NCI-H2171 treated with DMSO at 0.1 percent for 48 hours (cell line): ENCODE data around the gene TMPRSS3.

Source experiments
- DNase-seq: peaks from one replicate; lab custom pipeline; 2025; lab: John Stamatoyannopoulos, UW

The TMPRSS3 gene

DNA sequence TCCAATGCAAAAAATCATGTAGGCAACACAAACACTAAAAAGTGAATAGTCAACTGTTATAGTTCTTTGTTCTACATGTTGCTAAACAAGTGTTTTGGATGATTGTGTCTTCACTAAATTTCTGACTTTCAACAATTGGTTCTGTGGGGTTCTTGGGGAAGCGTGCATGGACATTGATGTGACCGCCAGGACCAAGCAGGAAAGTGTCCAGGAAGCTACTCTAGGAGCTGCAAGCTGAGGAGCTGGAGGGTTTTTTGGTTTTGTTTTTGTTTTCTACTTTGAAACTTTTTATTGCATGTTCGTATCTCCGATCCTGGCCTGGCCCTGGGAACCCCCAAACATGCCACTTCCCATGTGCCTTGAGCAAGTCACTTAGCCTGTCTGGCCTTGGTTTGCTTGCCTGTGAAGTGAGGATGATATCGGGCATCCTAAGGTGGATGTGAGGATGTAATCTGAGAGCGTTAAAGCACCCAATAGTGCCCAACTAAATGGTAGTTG lies 8.0 kb downstream of the TMPRSS3 start:
- no peak for DNase-seq

DNA sequence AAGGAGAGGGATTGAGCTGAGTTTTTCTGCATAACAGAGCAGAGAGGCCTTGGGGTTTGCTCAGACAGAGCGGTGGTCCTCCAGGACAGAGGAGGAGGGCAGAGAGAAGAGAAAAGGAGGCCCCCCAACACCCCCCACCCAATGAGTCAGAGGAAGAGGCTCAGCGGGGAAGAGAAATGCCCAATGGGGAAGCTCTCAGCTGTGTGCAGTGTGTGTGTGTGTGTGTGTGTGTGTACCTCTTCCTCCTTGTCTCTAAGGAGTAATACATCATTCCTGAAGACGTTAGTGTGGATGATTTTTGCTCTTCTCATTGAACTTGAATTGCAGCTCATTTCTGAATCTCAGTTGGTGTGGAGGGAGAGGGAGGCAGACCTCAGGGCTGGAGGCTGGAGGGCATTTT lies 8.7 kb downstream of the TMPRSS3 start:
- no peak for DNase-seq

DNA sequence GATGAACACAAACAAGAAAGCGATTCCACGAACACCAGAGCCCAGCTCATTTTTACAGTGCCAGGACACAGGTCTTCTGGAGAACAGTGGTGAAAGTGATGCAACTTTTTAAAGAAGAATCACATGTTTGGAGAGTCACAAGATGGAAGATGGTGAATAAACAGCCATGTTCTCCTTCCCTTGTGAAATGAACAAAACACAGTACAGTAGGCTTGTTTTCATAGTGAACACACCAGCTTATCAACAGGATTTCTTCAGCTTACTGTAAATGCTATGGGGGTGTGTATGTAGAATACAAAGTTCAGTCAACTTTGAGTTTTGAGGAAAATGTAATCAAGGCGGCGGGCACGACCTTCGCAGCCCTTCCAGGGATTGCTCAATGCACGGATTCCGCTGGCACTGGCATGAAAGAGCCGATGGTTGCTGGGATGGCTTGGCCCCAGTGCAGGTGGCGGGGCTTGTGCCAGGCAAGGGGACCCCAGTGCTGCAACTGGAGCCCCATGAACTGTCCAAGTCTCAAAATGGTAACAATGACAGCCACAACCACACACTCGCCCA lies 9.7 kb downstream of the TMPRSS3 start:
- no peak for DNase-seq

DNA sequence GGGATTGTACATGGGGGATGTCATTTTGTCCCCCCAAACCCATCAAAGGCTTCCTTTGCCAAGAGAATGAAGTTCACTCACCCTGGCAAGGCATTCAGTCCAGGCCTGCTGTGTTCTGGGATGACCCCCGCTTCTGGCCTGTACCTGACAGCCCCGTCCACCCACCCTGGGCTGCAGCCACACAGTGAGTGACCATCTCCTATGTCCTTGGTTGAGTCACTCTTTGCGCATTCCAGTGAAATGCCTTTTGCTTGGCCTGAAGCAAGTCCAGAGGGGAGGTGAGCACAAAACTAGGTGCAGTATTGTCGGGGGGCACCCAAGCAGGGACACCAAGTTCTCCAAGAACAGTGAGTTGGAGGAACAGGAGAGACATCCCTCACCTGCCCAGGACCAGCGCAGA lies 10.2 kb downstream of the TMPRSS3 start:
- DNase-seq, result no peak

DNA sequence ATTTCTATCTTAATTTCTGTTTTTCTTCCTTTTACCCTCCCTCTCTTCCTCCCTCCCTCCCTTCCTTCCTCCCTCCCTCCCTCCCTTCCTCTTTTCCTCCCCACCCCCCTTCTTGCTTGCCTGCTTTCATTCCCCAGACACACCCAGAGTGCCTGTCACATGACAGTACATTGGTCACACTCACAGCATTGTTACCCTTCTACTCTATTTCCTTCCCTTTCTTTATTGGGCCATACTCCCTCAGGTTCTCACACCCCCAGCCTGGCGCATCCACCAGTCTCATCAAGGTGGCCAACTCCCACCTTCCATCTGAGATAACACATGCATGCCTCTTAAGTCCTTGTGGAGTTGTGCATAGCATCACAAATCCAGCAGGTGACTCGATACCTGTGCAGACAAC lies 10.9 kb downstream of the TMPRSS3 start:
- DNase-seq, result no peak

DNA sequence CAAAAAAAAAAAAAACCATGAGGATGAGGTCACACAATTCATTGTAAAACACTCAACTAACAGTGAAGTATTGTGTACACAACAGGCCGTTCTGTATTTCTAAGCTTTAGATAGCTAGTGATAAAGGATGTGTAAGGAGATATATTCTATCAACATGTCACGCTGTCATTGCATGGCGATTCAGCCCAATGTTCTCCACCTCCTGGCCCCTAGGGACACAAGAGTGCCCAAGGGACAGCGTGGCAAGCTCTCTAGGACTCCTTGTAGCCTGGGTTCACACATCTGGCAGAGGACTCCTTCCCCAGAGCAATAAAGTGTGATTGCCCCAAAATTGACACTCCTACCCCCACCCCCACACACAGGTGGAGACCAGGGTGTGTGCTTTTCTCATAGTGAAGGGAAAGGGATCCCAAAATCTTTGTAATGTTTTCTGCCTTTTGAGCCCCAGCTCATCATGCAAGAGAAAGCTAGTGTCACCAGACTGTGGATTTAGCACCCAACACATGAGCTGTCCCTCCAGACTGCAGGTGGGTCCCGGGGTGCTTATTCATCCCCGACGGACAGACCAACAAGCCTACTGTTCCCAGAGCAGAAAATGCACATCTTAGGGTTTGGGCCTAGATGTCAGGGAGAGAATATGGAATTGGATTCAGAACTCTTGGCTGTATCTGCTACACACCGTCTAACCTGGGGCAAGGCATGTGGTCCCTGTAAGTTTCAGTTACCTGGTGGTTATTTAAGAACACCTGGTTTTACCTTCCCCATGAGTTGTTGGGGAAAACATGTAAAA lies 11.5 kb downstream of the TMPRSS3 start:
- DNase-seq, result peak; percentile 19

DNA sequence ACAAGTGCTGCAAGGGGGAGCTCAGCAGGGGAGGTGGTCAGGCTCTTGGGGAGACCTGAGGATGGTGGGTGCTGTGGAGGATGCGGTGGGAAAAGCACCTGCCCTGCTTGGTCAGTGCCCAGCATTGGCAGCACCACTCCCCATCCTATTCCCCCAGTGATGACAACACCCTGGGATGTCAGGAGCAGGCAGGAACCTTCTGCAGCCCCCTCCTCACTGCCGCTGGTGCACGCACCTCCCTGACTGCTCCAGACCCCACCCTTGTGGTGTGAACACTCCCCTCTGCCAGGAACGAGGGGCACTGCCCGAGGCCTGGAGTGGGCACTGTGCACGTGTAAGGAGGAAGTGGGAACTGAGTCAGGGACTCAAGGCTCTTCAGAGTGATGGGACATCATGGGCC lies 12.5 kb downstream of the TMPRSS3 start:
- no peak for DNase-seq

DNA sequence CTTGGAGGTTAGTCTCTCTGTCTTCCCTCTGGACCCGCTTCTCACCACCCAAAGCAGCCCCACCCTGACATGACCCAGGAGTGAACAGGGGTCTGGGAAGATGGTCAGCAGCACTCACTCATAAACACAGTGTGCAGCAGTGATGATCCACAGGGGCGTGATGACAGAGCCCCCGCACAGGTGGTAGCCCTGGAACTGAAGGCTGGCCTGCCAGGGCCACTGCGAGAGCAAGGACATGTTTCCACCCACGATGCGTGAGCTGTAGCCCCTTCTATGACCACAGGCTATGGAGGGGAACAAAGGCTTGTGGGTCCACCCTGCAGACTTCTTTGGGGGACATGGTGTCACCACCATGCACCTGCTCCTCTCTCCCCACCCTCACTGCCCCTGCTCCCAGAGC lies 12.9 kb downstream of the TMPRSS3 start:
- DNase-seq, result no peak

DNA sequence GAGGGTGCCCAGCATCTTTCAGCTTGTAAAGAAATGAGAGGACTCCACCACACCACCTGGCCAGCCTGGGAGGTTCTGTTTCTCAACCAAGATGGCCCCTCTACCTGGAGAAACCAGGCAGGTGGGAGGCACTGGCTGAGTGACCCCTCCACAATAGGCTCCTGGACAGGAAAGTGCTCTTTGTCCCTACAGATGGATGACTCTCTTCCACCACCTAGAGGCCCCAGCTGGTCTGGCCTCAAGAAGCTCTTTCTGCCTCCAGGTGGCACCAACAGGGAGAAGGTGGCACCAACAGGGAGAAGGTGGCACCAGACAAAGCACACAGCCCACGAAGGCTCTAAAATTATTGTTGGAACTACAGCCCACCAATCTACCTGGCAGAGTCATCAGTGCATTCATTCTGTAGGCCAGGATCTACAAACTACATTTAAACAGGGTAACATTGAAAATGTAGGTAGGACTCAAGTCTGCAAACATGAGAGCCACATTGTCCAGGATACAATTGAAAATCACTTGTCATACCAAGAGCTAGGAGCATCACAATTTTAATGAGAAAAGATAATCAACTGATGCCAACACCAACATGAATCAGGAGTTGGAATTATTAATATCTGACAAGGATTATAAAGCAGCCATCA lies 14.4 kb downstream of the TMPRSS3 start:
- peak; percentile 57 for DNase-seq

DNA sequence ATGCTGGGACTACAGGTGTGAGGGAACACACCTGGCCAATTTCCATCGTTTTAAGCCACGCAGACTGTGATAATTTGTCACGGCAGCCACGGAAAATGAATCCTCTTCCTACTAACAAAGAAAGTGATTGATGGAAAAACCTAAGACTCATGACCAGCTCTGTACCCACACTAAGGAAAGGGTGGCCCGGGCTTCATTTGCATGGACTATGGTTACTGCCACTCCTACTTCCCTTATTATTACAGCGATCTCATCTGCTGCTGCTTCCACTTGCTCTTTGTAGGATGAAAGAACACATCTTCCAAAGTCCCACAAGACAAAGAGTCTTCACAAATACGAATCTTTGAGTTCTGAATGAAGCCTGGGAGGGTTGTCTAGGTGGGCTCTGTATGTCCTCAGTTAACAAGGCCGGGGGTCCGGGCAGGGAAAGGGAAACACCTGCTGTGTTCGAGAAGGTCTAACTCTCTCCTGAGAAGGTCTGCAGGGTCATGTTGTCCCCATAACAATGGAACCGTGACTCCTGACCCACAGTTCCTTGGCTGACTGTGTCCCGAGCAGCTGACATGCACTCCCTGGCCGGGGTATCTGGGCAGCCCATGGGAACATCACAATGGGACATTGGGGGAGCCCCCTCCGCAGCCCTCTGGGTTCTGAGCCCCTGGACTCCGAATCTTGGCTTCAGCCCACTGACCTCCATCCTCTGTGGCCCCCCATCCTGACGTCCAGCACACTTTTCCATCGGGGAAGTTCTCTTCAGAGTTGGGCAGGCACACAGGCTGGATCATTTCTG lies 16.2 kb downstream of the TMPRSS3 start:
- no peak for DNase-seq

DNA sequence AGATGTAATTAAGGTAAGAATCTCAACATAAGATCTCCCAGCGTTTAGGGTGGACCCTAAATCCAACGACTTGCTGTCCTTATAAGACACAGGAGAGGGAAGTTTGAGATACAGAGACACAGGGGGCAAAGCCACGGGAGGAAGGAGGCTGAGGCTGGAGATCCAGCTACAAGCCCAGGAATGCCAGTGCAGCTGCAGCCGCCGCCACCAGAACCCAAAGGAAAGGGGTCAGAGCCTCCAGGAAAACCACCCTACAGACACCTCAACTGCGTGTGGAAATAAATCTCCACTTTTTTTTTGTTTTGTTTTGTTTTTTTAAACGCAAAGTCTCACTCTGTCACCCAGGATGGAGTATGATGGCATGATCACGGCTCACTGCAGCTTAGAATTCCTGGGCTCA lies 17.4 kb downstream of the TMPRSS3 start:
- no peak for DNase-seq

DNA sequence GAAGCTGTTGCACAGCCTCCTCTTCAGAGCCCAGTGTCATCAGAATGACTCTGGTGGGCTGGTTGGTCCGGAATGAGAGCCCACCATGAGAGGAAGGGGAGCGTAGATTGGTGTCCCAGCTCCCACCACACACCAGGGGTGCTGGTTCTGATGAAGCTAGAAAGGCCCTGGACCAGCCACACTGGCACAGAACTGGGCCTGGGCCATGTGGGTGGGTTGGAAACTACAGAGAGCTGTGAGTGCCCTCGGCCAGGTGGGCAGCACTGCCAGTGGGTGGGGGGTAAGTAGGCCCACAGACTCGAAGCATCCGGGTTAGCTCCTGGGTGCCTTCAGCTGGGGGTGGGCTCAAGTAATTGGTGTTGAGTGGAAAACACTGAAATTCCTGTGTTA lies 17.9 kb downstream of the TMPRSS3 start:
- DNase-seq, result no peak

DNA sequence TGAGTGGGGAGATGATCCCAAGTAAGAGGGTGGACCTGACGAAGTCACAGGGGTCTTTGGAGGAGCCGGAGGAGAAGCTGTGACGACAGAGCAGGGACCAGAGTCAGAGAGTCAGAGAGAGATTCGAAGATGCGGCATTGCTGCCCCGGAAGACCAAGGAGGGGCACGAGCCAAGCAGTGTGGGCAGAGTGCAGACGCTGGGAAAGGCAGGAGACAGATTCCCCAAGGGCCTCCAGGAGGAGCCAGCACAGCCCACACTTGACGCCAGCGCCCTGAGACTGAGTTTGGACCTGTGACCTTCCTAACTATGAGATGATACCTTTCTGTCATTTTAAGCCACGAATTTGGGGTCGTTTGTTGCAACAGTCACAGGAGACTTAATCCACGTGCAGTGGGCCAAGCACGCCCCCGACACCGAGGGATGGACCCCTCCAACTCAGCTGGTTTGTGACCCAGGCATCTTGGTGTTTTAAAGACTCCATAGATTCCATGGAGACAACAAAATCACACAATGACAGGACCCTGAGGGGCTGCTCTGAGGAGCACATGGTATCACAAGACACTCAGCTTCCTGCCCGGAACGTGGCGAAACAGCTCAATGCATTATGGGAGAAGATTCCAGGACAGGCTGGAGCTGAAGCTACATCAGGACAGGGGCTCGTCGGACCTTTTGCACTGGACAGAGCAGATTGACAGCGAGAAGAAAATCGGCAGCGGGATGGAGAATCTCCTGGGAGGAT lies 18.5 kb downstream of the TMPRSS3 start:
- DNase-seq, result no peak

DNA sequence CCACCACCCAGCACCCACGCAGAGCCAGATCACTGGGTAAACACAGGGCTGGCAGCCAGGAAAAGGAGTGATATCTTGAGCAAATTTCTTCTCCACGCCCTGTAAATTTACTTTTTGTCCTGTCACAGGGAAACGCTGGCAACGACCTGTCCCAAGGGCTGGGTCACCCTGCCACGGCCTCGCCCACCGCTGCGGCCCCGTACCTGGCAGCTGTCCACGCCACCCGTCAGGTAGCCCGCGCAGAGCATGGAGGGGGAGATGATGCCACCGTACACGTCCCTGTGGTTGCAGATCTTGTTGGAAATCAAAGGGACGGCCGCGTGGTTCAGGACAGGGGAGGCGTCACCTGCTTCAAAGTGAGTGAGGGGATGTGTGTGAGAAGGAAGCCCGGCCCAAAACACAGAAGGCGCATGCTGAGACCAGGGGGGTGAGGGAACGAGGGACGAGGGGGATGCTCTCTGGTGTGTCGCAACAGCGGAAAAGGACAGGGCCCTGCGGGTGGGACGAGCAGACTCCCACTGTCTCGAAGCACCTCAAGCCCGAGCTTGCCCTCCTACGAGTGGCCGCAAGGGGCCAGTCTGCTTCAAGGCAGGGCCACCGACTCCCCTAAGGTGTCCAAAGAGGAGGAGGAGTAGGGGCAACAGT lies 19.4 kb downstream of the TMPRSS3 start:
- DNase-seq, result no peak

DNA sequence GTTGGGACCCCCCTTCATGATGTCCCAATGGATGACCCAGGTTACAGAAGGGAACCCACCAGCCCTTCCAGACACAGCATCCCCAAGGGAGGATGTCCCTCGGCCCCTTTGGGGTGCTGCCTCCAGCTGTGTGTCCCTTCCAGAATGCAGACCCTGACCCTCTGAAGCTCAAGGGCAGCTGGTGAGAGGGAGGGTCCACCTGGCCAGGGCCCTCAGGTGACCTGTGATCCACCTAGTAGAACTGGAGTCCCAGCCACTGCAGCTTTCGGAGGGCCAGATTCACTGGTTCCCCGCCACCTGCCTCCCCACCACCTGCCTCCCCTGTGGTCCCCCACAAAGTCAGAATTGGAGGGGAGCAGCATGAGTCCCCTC lies 19.9 kb downstream of the TMPRSS3 start:
- DNase-seq, result no peak

DNA sequence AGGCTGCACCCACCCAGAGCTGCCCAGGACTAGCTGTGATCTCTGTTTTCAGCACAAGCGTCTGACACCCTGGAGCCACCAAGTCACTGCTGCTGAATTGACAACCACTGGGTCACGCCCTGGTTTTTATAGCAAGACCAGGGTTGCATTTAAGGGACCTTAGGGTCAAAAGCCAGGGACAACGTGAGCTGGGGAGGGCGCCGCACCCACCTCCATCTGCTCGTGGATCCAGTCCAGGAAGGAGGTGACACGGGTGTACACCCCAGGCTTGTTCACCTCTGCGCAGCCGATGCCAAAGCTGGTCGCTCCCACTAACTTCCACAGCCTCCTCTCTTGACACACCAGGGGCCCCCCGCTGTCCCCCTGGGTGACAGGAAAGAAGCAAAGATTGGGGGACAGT lies 20.3 kb downstream of the TMPRSS3 start:
- no peak for DNase-seq

DNA sequence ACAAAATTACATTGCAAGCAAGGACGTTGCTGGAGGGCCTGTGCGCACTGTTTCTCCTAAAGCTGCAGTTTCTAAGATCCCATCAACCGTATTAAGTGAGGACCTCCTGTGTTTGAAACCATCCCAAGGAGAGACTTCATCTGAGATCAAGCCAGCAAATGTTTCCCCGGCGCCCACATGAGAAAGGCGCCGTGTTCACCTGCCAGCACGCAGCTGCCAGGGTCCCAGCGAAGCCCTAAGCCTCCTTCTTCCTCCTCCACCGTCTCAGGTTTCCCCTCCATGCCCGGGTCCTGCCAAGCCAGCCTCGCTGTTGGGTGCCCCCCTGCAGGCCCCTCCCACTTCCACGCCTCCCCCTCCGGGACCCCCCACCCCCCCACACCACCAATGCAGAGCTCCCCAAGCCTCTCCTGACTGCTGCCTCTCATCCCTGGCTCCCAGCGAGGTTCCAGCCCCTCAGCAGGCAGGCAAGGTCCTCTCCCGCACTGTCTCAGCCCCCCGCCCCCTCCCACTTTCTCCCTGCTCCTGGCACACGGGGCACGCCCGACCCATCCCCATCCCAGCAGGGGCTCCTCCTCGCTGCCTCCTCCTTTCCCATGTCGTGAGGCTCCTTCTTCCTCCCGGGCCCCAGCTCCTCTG lies 20.9 kb downstream of the TMPRSS3 start:
- DNase-seq, result peak; percentile 64

DNA sequence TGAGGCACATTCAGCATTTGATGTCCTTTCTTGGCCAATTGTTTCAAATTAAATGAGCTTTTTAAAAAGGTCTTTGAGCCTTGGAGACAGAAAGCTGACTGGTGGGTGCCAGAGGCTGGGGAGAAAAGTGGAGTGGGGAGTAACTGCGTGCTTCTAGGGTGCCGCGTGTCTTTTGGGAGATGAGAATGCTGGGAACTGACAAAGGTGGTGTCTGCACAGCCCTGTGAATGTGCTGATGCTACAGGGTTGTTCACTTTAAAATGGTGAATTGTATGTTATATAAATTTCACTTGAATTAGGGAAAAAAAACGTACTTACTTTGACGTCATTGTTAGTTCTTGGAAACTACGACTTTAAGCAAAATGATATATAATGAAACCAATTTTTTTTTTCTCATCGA lies 21.4 kb downstream of the TMPRSS3 start:
- DNase-seq, result no peak

DNA sequence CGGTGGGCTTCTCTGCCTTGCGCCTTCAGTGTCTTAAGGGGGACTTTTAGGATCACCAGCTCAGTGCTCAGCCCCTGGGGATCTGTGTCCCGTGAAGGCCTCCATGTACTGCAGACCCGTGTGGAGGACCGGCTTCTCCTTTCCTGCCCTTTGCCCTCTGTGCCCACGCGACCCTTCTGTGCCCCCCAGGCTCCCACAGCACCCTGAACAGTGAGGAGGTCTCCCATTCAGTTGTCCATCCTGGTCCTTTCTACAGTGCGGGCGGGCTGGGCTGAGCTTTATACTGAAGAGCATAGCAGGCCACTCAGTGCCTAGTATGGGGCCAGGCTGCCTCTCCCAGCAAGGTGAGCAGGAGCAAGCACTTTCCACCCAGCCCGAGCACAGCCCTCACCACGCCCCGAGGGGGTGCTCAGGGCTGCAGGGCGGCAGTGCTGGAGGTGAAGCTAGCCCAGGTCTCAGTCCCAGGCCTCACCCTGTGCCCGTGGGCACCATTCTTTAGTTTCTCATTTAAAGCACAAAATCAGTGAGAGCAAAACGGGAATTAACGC lies 21.9 kb downstream of the TMPRSS3 start:
- no peak for DNase-seq

DNA sequence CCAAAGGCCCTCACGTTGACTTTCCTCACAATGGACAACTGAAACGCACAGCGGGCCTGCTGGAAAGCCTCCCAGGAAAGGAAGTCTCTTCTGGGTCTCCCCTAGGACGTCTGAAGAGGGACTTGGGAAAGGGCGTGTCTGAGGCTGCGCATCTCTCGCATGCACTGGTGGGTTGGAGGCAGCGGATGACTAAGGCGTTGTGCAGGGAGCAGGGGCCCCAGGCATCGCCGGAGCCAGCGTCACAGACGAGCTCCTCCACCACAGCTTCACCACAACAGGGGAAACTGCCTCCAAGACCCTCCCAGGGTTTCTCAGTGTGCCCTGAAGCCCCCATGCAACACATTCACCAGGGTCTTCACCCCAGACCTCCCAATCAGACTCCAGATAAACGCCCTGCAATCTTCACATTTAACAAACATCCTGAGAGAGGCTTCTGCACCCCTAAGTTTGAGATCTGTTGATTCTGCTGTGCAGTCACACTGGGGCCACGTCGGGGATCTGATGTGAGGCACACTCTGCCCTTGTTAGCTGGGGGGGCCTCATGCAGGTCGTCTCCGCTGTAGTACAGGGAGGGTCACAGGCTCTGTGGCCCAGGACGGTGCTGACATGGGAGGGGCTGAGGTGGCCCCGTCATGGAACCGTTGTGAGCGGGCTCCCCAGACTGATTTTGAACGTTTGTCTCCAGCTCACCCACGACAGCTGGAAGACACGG lies 22.5 kb downstream of the TMPRSS3 start:
- DNase-seq, result no peak
